GM21576 (cell line): ENCODE measurements around the gene IP6K2.

Source experiments
- ATAC-seq: cut with Tn5 transposase; IDR thresholded peaks from one replicate; pipeline ENCODE4 v1.9.1; 2021; ENCODE audit warnings: mild to moderate bottlenecking, moderate library complexity; ENCODE audit not compliant: unreplicated experiment

The IP6K2 gene

DNA sequence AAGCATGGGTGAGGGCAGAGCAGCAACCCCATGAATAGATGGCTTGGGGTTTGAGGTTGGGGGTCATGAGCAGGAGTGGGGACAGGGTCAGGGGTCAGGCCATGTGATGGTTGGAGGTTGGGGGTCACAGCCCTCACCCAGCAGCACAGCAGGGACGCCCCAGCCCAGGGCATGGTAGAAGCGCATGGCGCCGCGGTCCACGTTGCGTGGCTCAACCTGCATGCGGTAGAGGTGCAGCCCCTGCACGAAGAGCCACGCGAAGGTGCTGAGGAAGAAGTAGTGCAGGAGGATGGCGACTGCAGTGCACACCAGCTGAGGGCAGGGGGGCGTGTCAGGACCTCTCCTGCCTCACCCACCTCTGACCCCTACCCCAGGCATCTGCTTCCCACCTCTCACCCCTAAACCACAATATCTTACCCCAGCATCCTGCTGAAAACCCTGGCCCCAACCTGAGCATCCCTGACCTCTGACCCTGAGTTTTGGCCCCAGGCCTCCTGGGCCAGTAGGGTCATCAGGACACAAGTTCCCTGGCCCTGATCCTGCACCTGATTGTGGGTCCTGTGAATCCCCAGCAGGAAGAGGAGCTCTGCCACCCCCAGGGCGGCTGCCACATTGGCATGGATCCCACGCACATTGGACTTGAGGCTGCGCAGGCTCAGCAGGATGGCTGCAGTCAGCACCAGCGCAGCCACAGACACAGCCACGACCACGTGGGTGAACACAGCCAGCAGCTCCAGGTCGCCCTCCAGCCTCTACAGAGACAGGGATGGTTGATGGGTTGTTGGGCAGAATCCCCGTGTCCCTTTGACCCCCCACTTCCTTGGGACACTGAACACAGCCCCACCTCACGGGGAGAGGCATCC is 71.9 kb downstream of the IP6K2 start:
- no peak for ATAC-seq

DNA sequence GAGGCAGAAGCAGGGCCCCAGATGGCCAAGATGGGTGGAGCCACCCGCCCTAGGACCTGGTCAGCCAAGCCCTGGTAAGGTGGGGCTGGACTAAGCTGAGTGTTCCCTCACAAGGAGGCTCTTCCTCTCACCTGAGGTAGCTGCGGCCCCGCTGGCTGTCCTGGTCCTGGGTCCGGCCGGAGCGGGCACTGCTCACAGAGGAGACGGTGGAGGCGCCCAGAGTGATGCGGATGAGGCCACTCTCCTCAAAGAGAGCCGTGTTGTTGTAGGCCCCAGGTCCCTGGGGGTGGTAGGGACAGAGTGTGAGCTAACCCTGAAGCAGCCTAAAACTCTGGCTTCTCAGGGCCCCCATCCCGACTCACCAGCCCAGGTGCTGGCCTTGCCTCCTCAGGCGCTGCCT is 74.4 kb downstream of the IP6K2 start:
- no peak for ATAC-seq

DNA sequence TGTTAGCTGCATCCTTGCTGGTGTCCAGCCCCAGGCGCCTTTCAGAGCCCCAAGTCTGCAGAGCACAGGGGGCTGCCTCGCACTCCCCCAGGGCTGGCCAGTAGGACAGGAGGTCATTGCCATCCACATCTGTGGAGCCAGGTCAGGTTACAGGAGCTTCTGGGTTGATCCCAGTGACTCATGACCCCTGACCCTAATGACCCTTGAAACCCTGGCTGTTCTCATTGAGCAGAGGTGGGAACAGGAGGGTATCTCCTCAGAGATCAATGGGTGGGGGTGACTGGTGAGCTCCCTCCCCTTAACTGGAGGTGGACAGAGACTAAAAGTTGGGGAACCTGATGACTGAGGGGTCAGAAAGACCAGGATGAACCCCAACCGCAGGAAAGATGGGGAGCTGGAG is 75.6 kb downstream of the IP6K2 start:
- ATAC-seq: no peak

DNA sequence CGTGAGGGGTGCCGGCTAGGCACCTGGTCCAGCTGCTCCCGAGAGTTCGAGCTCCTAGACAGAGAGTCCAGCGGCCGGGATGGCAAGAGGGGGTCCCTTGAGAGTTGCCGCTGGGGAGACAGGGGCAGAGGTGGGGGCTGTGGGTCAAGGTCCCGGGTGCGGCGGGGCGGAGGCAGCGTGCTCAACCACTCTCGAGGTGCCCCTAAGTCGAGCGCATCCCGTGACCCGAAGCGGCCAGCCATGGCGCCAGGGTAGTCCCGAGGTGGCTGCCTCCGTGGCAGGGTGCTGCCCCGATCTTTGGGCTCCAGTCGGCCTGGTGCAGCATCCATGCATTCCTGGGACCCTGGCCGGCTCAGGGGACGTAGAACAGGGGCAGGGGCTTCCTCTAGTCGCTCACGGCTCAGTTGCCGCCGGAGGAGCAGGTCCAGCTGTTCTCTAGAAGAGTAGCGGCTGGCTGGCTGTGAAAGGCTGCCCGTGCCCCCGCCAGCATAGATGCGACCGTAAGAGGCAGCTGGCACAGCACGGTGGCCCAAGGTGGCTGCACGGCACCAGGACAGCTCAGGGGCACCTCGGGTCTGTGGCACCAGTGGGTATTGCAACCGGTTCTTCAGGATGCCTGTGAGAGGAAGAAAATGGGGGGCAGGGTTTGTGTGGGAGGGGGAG is 76.9 kb downstream of the IP6K2 start:
- ATAC-seq: no peak
